ENCODE data around the gene BRINP3. TPM values are rescaled to one million over a fixed set of nuclear protein-coding genes. Genes with fewer than 3 reads are reported as not detected.

Gene BRINP3
- total and polyA plus RNA-seq, 9 of the 15 experiments (the other 6 are each of a cell fraction or from before 2014, with no cell fraction given), result 0.09 to 0.75 (median 0.19) TPM; not detected in 1

- BruUV-seq (replicated peaks), result no TSS peak
- no peak for ATAC-seq
- Histone ChIP-seq H3K4me1 (replicated peaks in 1 of 2; ENCODE audit: control insufficient read depth in 2 of 2, insufficient read depth in 2 of 2, low read length in 2 of 2) (no peaks in the 10 kb centered on the region), H3K4me2 (ENCODE audit: insufficient read depth, low read length) (no peak overlapping the region), H3K9ac (ENCODE audit: insufficient read depth in 1 of 2, low read depth in 2 of 2, low read length in 2 of 2) (no peak overlapping the region), H3K9me1 (ENCODE audit: control insufficient read depth, insufficient read depth, low read length) (no peaks in the 10 kb centered on the region), H3K27me3 (ENCODE audit: control insufficient read depth in 2 of 2, insufficient read depth in 2 of 2, low read length in 2 of 2) (no peaks in the 10 kb centered on the region), H3K27ac (ENCODE audit: extremely low read depth, low read depth, low read length) (no peak overlapping the region), H2AFZ (ENCODE audit: low read depth, low read length) (no peak overlapping the region), H4K20me1 (replicated peaks; ENCODE audit: control insufficient read depth, insufficient read depth, low read length) (no peaks in the 10 kb centered on the region), H3K9me3 (replicated peaks; ENCODE audit: control insufficient read depth, insufficient read depth, low read depth, low read length) (no peaks in the 10 kb centered on the region), H3K4me3 (no peak overlapping the region), H3K36me3 (ENCODE audit: control insufficient read depth, insufficient read depth, low read length) (no peaks in the 10 kb centered on the region), H3K79me2 (ENCODE audit: control insufficient read depth, insufficient read depth, low read length) (no peaks in the 10 kb centered on the region)
- no peak for FAIRE-seq
- intact Hi-C loops (cut with micrococcal nuclease), result no loop called here
- in situ Hi-C loops (cut with MboI), result no loop called here
- DNase-seq (ENCODE audit: extremely low read depth in 1 of 4, low spot score in 3 of 4), result no peak
- 0% methylated on average over 1 of the region's 1 CpG for WGBS (ENCODE audit: insufficient coverage, low coverage, missing lambda C conversion rate)
- ChIA-PET CTCF (ENCODE audit: low intra/inter-chr PET ratio) (no interaction called here), POLR2A (no interaction called here)
- no peak for TF ChIP-seq MYC (IDR thresholded peaks at IDR 0.05; ENCODE audit: low read depth, low read length)
- no peak for TF ChIP-seq MYC (CRISPR knock-in tag; IDR thresholded peaks at IDR 0.05; ENCODE audit: borderline replicate concordance, low read depth)
Measured at GRCh38 chr1:190259424-190259823, 218.2 kb downstream of the BRINP3 start.

GRCh38 chr1:190258003-190258402 lies 219.7 kb downstream of the BRINP3 start:
- in situ Hi-C loops (cut with MboI), result no loop called here
- POLR2A ChIA-PET, result no interaction called here
- no peak for ATAC-seq

More at GRCh38 chr1:190258003-190258402, 219.7 kb downstream of the BRINP3 start:
- WGBS (ENCODE audit: insufficient coverage, low coverage, missing lambda C conversion rate), result 2% methylated on average over 6 of the region's 6 CpGs
- Histone ChIP-seq H3K79me2 (ENCODE audit: control insufficient read depth, insufficient read depth, low read length) (no peaks in the 10 kb centered on the region), H3K9me3 (replicated peaks; ENCODE audit: control insufficient read depth, insufficient read depth, low read depth, low read length) (no peaks in the 10 kb centered on the region), H4K20me1 (replicated peaks; ENCODE audit: control insufficient read depth, insufficient read depth, low read length) (no peaks in the 10 kb centered on the region), H3K27me3 (ENCODE audit: control insufficient read depth in 2 of 2, insufficient read depth in 2 of 2, low read length in 2 of 2) (no peaks in the 10 kb centered on the region), H2AFZ (ENCODE audit: low read depth, low read length) (no peak overlapping the region), H3K36me3 (ENCODE audit: control insufficient read depth, insufficient read depth, low read length) (no peaks in the 10 kb centered on the region), H3K9me1 (ENCODE audit: control insufficient read depth, insufficient read depth, low read length) (no peaks in the 10 kb centered on the region), H3K4me1 (replicated peaks in 1 of 2; ENCODE audit: control insufficient read depth in 2 of 2, insufficient read depth in 2 of 2, low read length in 2 of 2) (no peaks in the 10 kb centered on the region), H3K27ac (ENCODE audit: extremely low read depth, low read depth, low read length) (no peak overlapping the region), H3K9ac (ENCODE audit: insufficient read depth in 1 of 2, low read depth in 2 of 2, low read length in 2 of 2) (no peak overlapping the region), H3K4me3 (no peak overlapping the region), H3K4me2 (ENCODE audit: insufficient read depth, low read length) (no peak overlapping the region)
- CTCF ChIA-PET (ENCODE audit: low intra/inter-chr PET ratio), result no interaction called here
- FAIRE-seq, result no peak
- BruUV-seq (replicated peaks), result no TSS peak
- intact Hi-C loops (cut with micrococcal nuclease), result no loop called here
- DNase-seq (ENCODE audit: extremely low read depth in 1 of 4, low spot score in 3 of 4), result no peak
- TF ChIP-seq EZH2 (IDR thresholded peaks at IDR 0.05; ENCODE audit: borderline replicate concordance, low read depth, low read length), result no peak
- TF ChIP-seq ARID3B (CRISPR knock-in tag; IDR thresholded peaks at IDR 0.05; ENCODE audit: borderline replicate concordance), result no peak
- TF ChIP-seq NFE2 (IDR thresholded peaks at IDR 0.05; ENCODE audit: low read depth), result no peak
- TF ChIP-seq COPS2 (conservative IDR thresholded peaks at IDR 0.05), result no peak
- no peak for TF ChIP-seq ARID3A (IDR thresholded peaks at IDR 0.05; ENCODE audit: borderline replicate concordance, low read depth, low read length)
- TF ChIP-seq PTRF (tag; IDR thresholded peaks at IDR 0.05), result no peak
- TF ChIP-seq FUS (optimal IDR thresholded peaks at IDR 0.05; ENCODE audit: low read depth, low read length), result no peak
- TF ChIP-seq HNRNPLL (IDR thresholded peaks at IDR 0.05; ENCODE audit: low read depth, low read length, poor library complexity, severe bottlenecking), result no peak
- no peak for TF ChIP-seq ZNF57 (CRISPR knock-in tag; IDR thresholded peaks at IDR 0.05)
- no peak for TF ChIP-seq NR3C1 (CRISPR knock-in tag; IDR thresholded peaks at IDR 0.05)
